Activated CD4-positive, alpha-beta T cell treated with anti-CD3 and anti-CD28 coated beads, Interleukin-2, amount 50 U/mL, for 48 hours (primary cell): ENCODE results near the gene C1orf87.
"Not testable (repeated sequence)": the region's sequence is repeated elsewhere in the genome, so short reads cannot be mapped to it uniquely, and the experiment has no call there.

Source experiments
- DNase-seq, 2 experiments: peaks; one replicate each; pipeline ENCODE4 v3.0.0-alpha.2; 2020

C1orf87 gene

GRCh38 chr1:59990470-59990869 is 83.1 kb downstream of the C1orf87 start:
- DNase-seq = no peak

DNA sequence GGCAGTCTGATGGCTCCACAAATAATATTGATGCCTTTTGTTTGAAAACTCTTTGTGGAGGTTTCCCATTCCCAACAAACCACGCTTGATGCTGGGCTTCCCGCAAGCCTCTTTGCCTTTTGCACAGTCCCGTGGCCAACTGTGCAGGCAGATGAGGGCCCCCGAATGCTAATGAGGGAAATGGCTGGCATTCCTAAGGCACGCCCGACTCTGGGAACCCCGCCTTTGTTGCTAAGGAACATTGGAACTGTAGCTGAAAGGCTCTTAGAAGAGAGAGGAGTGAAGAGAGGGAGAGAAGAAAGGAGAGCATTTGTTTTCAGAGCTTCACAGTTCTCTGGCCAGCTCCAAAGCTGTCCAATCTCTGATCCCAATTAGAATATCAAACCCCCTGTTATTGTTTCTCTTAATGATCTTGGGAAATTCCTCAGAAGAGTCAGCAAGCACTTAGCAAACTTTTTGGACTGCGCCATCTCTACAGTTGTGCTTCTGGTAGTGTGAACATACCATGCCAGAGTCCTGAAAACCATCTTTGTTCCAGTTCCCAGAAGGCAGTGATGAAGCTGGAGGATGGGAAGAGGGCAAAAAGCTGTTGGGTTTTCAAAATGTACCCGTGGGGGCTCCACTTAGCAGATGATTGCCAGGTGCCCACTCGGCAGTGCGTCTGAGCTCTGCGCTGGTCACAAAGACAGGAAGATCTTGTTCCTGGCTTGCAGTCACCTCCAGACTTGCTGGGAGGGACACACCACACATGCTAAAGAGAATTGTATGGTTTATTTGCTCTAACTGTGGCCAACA is 86.9 kb downstream of the C1orf87 start:
- DNase-seq = no peak

GRCh38 chr1:59985911-59986515 is 87.6 kb downstream of the C1orf87 start:
- no peak for DNase-seq

GRCh38 chr1:59979666-59980065 is 93.9 kb downstream of the C1orf87 start:
- no peak for DNase-seq

GRCh38 chr1:59978511-59978910 is 95.1 kb downstream of the C1orf87 start:
- no peak for DNase-seq

- no peak for DNase-seq
Observed at GRCh38 chr1:59978026-59978425, 95.5 kb downstream of the C1orf87 start.

DNA sequence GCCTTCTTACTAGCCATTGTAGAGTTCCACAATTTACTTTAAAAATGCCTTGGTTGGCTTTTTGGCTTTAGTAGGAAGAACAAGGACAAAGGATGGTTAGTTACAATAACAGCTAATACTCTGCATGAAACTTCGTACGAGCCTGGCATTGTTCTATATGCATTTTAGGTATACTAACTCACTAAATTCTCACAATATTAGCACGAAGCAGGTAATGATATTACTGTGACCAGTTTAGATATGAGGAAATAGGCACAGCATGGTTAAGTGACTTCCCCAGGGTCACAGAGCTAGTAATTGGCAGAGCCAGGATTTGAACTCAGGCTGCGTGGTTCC is 96.5 kb downstream of the C1orf87 start:
- no peak for DNase-seq

DNA sequence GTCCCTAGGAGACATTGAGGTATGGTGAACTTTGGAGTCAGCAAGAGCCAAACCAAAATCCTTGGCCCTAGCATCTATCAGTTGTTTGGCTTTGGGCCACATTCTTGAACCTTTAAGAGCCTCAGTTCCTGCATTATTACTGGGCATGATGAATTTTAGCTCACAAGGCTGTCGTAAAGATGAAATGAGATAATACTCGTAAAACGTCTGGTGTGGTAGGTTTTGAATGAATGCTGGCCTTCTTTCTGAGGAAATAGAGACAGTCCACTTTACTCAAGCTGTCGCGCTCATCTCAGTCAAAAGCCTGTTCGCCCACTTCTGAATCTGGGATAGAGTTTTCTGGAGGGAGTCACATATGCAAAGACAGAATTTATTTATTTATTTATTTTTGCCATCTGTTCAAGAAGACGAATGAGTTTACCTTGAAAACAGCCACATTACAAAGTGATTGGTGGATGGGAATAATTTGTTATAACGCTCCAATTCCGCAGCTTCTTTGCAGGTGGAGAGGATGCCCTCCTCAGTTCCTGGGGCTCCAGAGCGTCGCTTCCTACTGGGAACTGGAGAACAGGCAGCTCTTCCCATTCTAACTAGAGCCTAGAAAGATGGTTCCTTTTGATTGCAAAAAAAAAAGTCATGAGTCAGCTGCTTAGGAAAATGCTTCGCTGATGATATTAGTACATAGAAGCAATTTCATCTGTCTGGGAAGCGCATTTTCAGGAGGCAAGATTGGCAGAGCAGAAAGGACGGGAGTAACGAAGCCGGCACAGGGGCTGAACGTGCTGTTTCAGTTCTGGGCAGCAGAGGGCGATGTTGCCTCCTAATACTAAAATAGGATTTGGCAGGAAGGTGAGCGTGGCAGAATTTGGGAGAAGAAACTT is 97.1 kb downstream of the C1orf87 start:
- peak; percentile 63 to 70 for DNase-seq

- DNase-seq = no peak
Observed at GRCh38 chr1:59973719-59974118, 99.9 kb downstream of the C1orf87 start.

DNA sequence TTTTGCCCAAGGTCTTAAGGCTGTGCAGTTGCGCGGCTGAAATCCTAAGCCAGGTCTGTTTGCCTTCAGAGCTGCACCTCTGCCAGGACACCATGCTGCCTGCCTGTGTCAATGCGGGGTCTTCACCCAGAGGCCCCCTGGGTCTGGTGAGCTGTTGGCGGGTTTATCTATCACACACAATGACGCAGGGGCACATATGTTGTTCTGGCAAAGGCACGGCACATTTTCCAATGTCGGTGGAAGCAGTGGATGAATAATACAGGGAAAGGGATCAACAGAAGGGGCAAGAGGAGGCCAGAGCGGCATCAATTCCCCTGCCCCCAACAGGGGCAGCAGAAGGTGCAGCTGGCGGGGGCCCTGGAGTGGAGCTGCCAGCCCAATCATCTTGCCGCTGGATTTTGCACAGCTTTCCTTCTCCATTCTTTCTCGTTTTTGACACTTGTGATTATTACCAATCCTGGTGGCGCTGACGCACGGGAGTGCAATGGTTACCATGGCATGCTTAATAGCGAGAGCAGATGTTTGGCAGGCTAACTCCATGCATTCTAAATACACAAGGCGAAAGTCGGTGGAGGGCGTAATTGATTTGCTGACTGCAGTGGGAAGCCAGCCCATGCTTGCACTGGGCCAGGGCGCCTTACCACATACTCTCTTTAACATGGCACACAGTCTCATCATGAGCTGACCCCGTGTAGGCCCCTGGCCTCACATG is 101.2 kb downstream of the C1orf87 start:
- DNase-seq = no peak

DNA sequence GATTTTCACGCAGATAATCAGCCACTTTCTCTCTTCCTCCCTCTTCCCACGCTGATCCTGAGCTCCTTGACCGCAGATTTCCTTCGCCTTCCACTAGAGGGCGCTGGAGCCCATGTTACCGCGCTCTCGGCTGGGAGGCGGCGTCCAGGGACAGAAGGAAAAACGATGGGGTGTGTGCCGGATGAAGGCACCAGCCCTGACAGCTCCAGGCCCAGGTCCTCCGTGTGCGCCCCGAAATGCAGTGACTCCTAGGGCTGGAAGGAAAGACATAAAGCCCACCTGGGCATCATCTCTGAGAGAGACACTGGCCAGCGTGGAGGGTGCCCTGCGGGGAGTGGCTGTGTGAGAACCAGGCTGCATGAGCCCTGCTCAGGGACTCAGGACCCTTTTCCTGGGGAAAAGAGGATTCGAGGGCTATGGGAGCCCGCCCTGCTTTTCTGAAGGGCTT is 102.1 kb downstream of the C1orf87 start:
- peak; percentile 57 to 68 for DNase-seq

DNA sequence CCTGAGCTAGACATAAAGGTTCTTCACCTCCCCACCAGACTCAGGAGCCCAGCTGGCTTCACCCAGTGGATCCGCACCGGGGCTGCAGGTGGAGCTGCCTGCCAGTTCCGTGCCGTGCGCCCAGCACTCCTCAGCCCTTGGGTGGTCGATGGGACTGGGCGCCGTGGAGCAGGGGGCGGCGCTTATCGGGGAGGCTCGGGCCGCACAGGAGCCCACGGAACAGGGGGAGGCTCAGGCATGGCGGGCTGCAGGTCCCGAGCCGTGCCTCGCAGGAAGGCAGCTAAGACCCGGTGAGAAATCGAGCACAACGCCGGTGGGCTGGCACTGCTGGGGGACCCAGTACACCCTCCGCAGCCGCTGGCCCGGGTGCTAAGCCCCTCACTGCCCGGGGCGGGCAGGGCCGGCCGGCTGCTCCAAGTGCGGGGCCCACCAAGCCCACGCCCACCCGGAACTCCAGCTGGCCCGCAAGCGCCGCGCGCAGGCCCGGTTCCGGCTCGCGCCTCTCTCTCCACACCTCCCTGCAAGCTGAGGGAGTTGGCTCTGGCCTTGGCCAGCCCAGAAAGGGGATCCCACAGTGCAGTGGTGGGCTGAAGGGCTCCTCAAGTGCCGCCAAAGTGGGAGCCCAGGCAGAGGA is 103.9 kb downstream of the C1orf87 start:
- not testable (repeated sequence) for DNase-seq

DNA sequence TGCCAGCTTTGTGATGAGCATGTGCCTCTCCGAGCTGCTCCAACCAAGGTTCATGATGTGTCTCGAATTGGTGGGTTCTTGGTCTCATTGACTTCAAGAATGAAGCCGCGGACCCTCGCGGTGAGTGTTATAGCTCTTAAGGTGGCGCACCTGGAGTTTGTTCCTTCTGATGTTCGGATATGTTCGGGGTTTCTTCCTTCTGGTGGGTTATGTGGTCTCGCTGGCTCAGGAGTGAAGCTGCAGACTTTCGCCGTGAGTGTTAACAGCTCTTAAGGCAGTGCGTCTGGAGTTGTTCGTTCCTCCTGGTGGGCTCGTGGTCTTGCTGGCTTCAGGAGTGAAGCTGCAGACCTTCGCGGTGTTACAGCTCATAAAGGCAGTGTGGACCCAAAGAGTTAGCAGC is 104.8 kb downstream of the C1orf87 start:
- not testable (repeated sequence) for DNase-seq

DNA sequence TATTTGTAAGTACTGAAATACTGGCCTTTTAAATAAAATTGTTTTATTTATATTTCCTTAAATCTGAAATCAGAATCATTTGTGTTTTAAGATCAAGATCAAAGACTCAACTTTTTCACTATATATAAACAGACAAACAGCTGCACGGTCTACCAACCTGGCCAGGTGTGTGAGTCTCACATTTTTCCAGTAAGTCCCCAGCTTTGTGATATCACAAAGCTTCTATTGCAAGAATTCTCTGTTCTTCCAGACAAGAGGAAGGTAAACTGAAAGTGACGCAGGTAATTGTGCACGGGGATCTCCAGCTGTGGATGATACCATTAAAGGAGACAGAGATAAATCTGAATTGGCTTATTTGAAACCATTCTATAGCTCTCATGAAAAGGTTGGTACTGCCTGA is 105.8 kb downstream of the C1orf87 start:
- no peak for DNase-seq

DNA sequence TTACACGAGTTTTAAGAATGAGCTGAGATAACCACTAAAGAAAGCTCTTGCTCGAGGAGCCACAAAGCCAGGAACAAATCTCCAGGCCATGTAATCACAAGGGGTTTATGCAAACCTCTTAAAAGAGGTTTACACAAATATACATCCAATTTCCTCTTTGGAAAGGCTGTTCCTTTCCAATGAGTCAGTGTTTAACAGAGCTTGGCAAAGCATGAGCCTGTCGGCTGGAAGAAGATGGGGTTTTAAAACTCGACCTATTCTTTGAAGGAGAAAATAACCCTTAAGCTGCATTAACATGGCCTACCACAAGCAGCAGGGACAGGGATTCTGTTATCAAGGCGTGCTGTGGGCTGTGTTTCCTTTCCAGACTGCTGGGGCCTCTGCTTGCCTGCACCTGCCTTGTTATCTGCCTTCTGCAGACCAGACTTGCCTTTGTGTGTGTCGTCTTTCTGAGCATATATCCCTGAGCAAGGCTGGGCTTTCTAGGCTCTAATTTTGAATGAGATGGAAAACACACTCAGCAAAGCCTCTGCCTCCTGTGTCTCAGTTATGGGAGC is 106.4 kb downstream of the C1orf87 start:
- DNase-seq = no peak

GRCh38 chr1:59952065-59952464 is 121.5 kb downstream of the C1orf87 start:
- no peak for DNase-seq

GRCh38 chr1:59949648-59950047 is 123.9 kb downstream of the C1orf87 start:
- no peak for DNase-seq

DNA sequence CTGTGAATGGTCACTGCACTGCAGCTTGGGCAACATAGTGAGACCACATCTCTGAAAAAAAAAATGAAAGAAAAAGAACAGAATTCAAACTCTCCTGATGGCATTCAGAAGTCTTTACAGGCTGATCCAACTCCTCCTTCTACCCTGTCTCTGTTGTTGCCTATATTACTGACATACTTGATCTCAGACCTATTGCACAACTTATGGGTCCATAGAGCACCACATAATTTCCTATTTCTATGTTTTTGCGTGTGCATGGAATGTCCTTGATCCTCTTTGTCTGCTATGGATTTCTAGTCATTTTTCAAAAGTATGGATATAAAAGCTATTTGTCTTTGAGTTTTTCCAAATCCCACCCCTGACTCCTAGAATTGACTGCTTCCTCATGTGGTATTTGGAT is 124.6 kb downstream of the C1orf87 start:
- no peak for DNase-seq

GRCh38 chr1:59947047-59947938 is 126.3 kb downstream of the C1orf87 start:
- DNase-seq = peak; percentile 35 to 49

GRCh38 chr1:59945790-59946189 is 127.8 kb downstream of the C1orf87 start:
- no peak for DNase-seq
